Urothelium cell line (cell line): Measurements from ENCODE around the gene GOSR2.

Source experiments
- DNase-seq: peaks from one replicate; pipeline ENCODE4 v3.0.0; 2011; ENCODE audit warnings: low spot score, mixed read lengths
- FAIRE-seq: peaks from 2 replicates; lab custom pipeline; 2011; peaks lifted over from hg19 to GRCh38; lab: Jason Lieb, UNC

GOSR2 gene

GRCh38 chr17:46958041-46958591 lies 35.2 kb downstream of the GOSR2 start:
- no peak for FAIRE-seq
- DNase-seq = no peak

- DNase-seq = no peak
- no peak for FAIRE-seq
Measured at GRCh38 chr17:46960152-46960551, 37.2 kb downstream of the GOSR2 start.

- FAIRE-seq = no peak
Measured at GRCh38 chr17:46962374-46962790, 39.4 kb downstream of the GOSR2 start.

GRCh38 chr17:46963571-46963970 lies 40.6 kb downstream of the GOSR2 start:
- no peak for DNase-seq
- no peak for FAIRE-seq

More at GRCh38 chr17:46962374-46962790, 39.4 kb downstream of the GOSR2 start:
- DNase-seq = peak; percentile 55

GRCh38 chr17:46964315-46965265 lies 41.6 kb downstream of the GOSR2 start:
- peak; percentile 49 for DNase-seq
- no peak for FAIRE-seq

GRCh38 chr17:46968224-46968834 lies 45.4 kb downstream of the GOSR2 start:
- DNase-seq = no peak
- FAIRE-seq = no peak

- DNase-seq (no peak), FAIRE-seq (no peak)
Measured at GRCh38 chr17:46968896-46969295, 45.9 kb downstream of the GOSR2 start.

- FAIRE-seq = no peak
- no peak for DNase-seq
Measured at GRCh38 chr17:46971647-46972300, 48.8 kb downstream of the GOSR2 start.

- DNase-seq (no peak), FAIRE-seq (peak; percentile 5)
Measured at GRCh38 chr17:46972346-46972745, 49.4 kb downstream of the GOSR2 start.

- no peak for FAIRE-seq
Measured at GRCh38 chr17:46974086-46974485, 51.1 kb downstream of the GOSR2 start.

GRCh38 chr17:46975287-46975686 lies 52.3 kb downstream of the GOSR2 start:
- FAIRE-seq (no peak), DNase-seq (no peak)

More at GRCh38 chr17:46974086-46974485, 51.1 kb downstream of the GOSR2 start:
- DNase-seq = no peak

- no peak for DNase-seq
Measured at GRCh38 chr17:46976626-46977270, 53.8 kb downstream of the GOSR2 start.

GRCh38 chr17:46977348-46977747 lies 54.4 kb downstream of the GOSR2 start:
- DNase-seq (peak; percentile 30), FAIRE-seq (no peak)

More at GRCh38 chr17:46976626-46977270, 53.8 kb downstream of the GOSR2 start:
- FAIRE-seq = no peak

- DNase-seq = no peak
- no peak for FAIRE-seq
Measured at GRCh38 chr17:46977750-46978488, 55.0 kb downstream of the GOSR2 start.

GRCh38 chr17:46978489-46979146 lies 55.7 kb downstream of the GOSR2 start:
- DNase-seq (no peak), FAIRE-seq (no peak)

- no peak for FAIRE-seq
- DNase-seq = peak; percentile 82
Measured at GRCh38 chr17:46979147-46979863, 56.3 kb downstream of the GOSR2 start, which contains the start of gene RPRML. Gene RPRML (minus strand): TSS chr17:46979253. CDS start chr17:46979007, 246 bp downstream.

- FAIRE-seq (no peak), DNase-seq (no peak)
Measured at GRCh38 chr17:46982577-46982976, 59.6 kb downstream of the GOSR2 start.

- DNase-seq (no peak), FAIRE-seq (no peak)
Measured at GRCh38 chr17:46983782-46984181, 60.8 kb downstream of the GOSR2 start.

- FAIRE-seq = no peak
- DNase-seq = no peak
Measured at GRCh38 chr17:46984341-46984740, 61.4 kb downstream of the GOSR2 start.
